Heart right ventricle (tissue), 16 donors: ENCODE measurements around the gene MAP3K6. TPM values are rescaled to one million over a fixed set of nuclear protein-coding genes. Genes with fewer than 3 reads are reported as not detected.

Experiments
- ATAC-seq, 8 donors: fragments of 200-7000 bp; cut with Tn5 transposase; one replicate each; pipeline ENCODE4 v1.9.1; 2020; ENCODE audit warnings: mild to moderate bottlenecking in 8 of 8, moderate library complexity in 8 of 8, moderate number of reproducible peaks in 1 of 8
- DNase-seq, 2 donors: peaks; one replicate each; pipeline ENCODE4 v3.0.0-alpha.2; 2020
- H3K27ac ChIP-seq, 10 donors: fragments of 200-600 bp; sonication (generic) in 2 of 10; one replicate each; pipeline versions ENCODE4 v1.5.0 to v1.8.0; 2020 to 2022; ENCODE audit warnings: mild to moderate bottlenecking in 3 of 10
- H3K27me3 ChIP-seq, 7 donors: fragments of 200-600 bp; one replicate each; pipeline ENCODE4 v1.8.0; 2021 to 2022; ENCODE audit warnings: mild to moderate bottlenecking in 2 of 7
- H3K36me3 ChIP-seq, 9 donors: fragments of 200-600 bp; sonication (generic) in 1 of 9; one replicate each; pipeline versions ENCODE4 v1.5.0 to v1.8.0; 2020 to 2022; ENCODE audit warnings: mild to moderate bottlenecking in 2 of 9
- H3K4me1 ChIP-seq, 9 donors: fragments of 200-600 bp; sonication (generic) in 1 of 9; one replicate each; pipeline versions ENCODE4 v1.5.0 to v1.8.0; 2020 to 2022; ENCODE audit warnings: mild to moderate bottlenecking in 4 of 9
- H3K4me3 ChIP-seq, 10 donors: fragments of 200-600 bp; sonication (generic) in 2 of 10; one replicate each; pipeline versions ENCODE4 v1.5.0 to v1.8.0; 2020 to 2022; ENCODE audit warnings: mild to moderate bottlenecking in 7 of 10, moderate library complexity in 2 of 10
- H3K9me3 ChIP-seq, 11 donors: fragments of 200-600 bp in 10 of 11; sonication (generic) in 2 of 11; one replicate each; pipeline versions ENCODE4 v1.5.0 to v1.8.0; 2013 to 2022; ENCODE audit warnings: mild to moderate bottlenecking in 2 of 11, control low read depth in 1 of 11, moderate library complexity in 1 of 11
- CTCF ChIP-seq, 9 donors: fragments of 200-600 bp; sonication (generic) in 2 of 9; IDR thresholded peaks; one replicate each; pipeline versions ENCODE4 v1.5.0 to v1.8.0; 2021 to 2022; ENCODE audit warnings: antibody characterized with exemption in 9 of 9, mild to moderate bottlenecking in 5 of 9, moderate library complexity in 1 of 9
- WGBS, 2 donors: extraction: QIAGEN DNeasy Blood & Tissue Kit; methylation state at CpG; one replicate each; pipeline ENCODE4 v1.1.7; 2013; ENCODE audit warnings: inconsistent platforms in 1 of 2; 5-methylcytosine and 5-hydroxymethylcytosine counted together
- intact Hi-C, 10 donors: fragments of 100-400 bp; cut with DNase I; formaldehyde crosslinking; loops; one replicate each; pipeline versions ENCODE4 v1.11.1 to v1.14.2; 2022
- polyA plus RNA-seq, 2 donors: library from polyadenylated mRNA; stranded (reverse); fragments of 200-250 nt; gene quantifications; one replicate each; pipeline ENCODE4 v1.2.3, GENCODE V29; 2013
- total RNA-seq, 10 donors: library from RNA; stranded (reverse); fragmentation: NEBNext Ultra II Directional in 3 of 10; extraction: Animal tissue kit (Norgen Biotek cat#: 25700) in 3 of 10; gene quantifications; one replicate each; pipeline versions ENCODE4 v1.2.1 to v1.2.4, GENCODE V29; 2021 to 2023
- donor health status: Arrhythmogenic right ventricular cardiomyopathy.
- donor health status: ischemic (EF 13 %, LVEDD 7.1; RV severe dilation, severe dysfunction).
- donor health status: healthy with polysubstance abuse.
- donor health status: DM: no; HTN: yes; CAD: no.
- donor health status: DM: no; HTN: no; CAD: no.
- donor health status: ischemic (EF 25% LVEDD 6.9; RV normal size, moderate dysfunction).
- donor health status: ischemic (EF 25% LVEDD 5.7; RV mildly dilated, moderate dysfunction).
- donor health status: healthy.
- donor health status: DM: yes; HTN: yes; CAD: no.
- donor health status: Ischemic cardiomyopathy.
- donor health status: ischemic (EF 35%, LVEDD 5.7; RV mildly dilated, moderate dysfunction).
- donor health status: nonischemic (EF 11% LVEDD 7.7; RV severe dilation, severe dysfunction).
- donor health status: DM: yes; HTN: yes; CAD: no.
- donor health status: PGD.
- donor health status: ischemic (EF 29% LVEDD 5.4; RV normal size, mild dysfunction).
- donor health status: nonischemic (EF 23%, LVEDD 6.1; RV moderate dilation, normal function).

Gene MAP3K6
- total and polyA plus RNA-seq, 12 donors = 18.6 to 179 (median 30.4) TPM

GRCh38 chr1:27363766-27364695, 2.7 kb downstream of the MAP3K6 start:
- Histone ChIP-seq H3K36me3 (peaks cover 6 to 58% (median 42%) of the 10 kb centered on the region in 9 donors), H3K27me3 (no peaks in the 10 kb centered on the region), H3K27ac (peak overlapping the region in 3 of 10 donors; percentile 97 to 100 (median 99)), H3K9me3 (no peaks in the 10 kb centered on the region), H3K4me3 (peak overlapping the region in 6 of 10 donors; percentile 59 to 90 (median 78)), H3K4me1 (peaks cover 25 to 55% (median 38%) of the 10 kb centered on the region in 9 donors)
- intact Hi-C loops = loop anchor here in 1 of 10 donors (5.0 kb wide), 1 partner anchor 37 kb away; no protein-coding TSS in a partner anchor
- TF ChIP-seq CTCF (IDR thresholded peaks at IDR 0.05) = no peak
- DNase-seq (no peak), ATAC-seq (no peak)
- WGBS, 2 donors = 89 to 91% methylated on average over 26 of the region's 26 CpGs

GRCh38 chr1:27361553-27361952, 5.2 kb downstream of the MAP3K6 start:
- no peak for TF ChIP-seq CTCF (IDR thresholded peaks at IDR 0.05)
- 95 to 98% methylated on average over 8 of the region's 8 CpGs for WGBS, 2 donors
- Histone ChIP-seq H3K9me3 (no peaks in the 10 kb centered on the region), H3K4me3 (no peak overlapping the region), H3K27me3 (no peaks in the 10 kb centered on the region), H3K27ac (no peak overlapping the region), H3K36me3 (peaks cover 11 to 83% (median 61%) of the 10 kb centered on the region in 9 donors), H3K4me1 (peaks cover 12 to 42% (median 22%) of the 10 kb centered on the region in 9 donors)
- intact Hi-C loops = loop anchor here in 1 of 10 donors (5.0 kb wide), 1 partner anchor 34 kb away; no protein-coding TSS in a partner anchor
- DNase-seq (no peak), ATAC-seq (no peak)

GRCh38 chr1:27361044-27361402, 5.7 kb downstream of the MAP3K6 start:
- peak overlapping the region in 4 of 10 donors; percentile 41 to 50 (median 46) for H3K4me3 ChIP-seq
- intact Hi-C loops = loop anchor here in 1 of 10 donors (5.0 kb wide), 1 partner anchor 34 kb away; no protein-coding TSS in a partner anchor
- ATAC-seq (no peak), DNase-seq (no peak)
- peaks cover 13 to 88% (median 64%) of the 10 kb centered on the region in 9 donors for H3K36me3 ChIP-seq
- TF ChIP-seq CTCF (IDR thresholded peaks at IDR 0.05) = no peak
- H3K9me3 ChIP-seq = no peaks in the 10 kb centered on the region
- 87 to 88% methylated on average over 21 of the region's 21 CpGs for WGBS, 2 donors
- H3K27ac ChIP-seq = no peak overlapping the region
- H3K4me1 ChIP-seq = peaks cover 12 to 43% (median 22%) of the 10 kb centered on the region in 9 donors
- no peaks in the 10 kb centered on the region for H3K27me3 ChIP-seq

GRCh38 chr1:27360159-27361043, 6.4 kb downstream of the MAP3K6 start:
- Histone ChIP-seq H3K27me3 (no peaks in the 10 kb centered on the region), H3K4me1 (peaks cover 12 to 41% (median 22%) of the 10 kb centered on the region in 9 donors), H3K9me3 (no peaks in the 10 kb centered on the region), H3K4me3 (peak overlapping the region in 8 of 10 donors; percentile 18 to 50 (median 41)), H3K27ac (no peak overlapping the region), H3K36me3 (peaks cover 14 to 94% (median 69%) of the 10 kb centered on the region in 9 donors)
- intact Hi-C loops = loop anchor here in 1 of 10 donors (5.0 kb wide), 1 partner anchor 33 kb away; no protein-coding TSS in a partner anchor
- 41 to 49% methylated on average over 67 to 71 of the region's 71 CpGs for WGBS, 2 donors
- peak in 2 of 8 donors; percentile 6 to 10 for ATAC-seq
- no peak for TF ChIP-seq CTCF (IDR thresholded peaks at IDR 0.05)
- no peak for DNase-seq
